Suppressor macrophage treated with lipopolysaccharide for 4 hours (primary cell): Measurements from ENCODE around the gene KIFC3.
"Not testable (repeated sequence)": the region's sequence is repeated elsewhere in the genome, so short reads cannot be mapped to it uniquely, and the experiment has no call there.

Source experiments
- DNase-seq: peaks from one replicate; pipeline ENCODE4 v3.0.0-alpha.2; 2020

Gene KIFC3

DNA sequence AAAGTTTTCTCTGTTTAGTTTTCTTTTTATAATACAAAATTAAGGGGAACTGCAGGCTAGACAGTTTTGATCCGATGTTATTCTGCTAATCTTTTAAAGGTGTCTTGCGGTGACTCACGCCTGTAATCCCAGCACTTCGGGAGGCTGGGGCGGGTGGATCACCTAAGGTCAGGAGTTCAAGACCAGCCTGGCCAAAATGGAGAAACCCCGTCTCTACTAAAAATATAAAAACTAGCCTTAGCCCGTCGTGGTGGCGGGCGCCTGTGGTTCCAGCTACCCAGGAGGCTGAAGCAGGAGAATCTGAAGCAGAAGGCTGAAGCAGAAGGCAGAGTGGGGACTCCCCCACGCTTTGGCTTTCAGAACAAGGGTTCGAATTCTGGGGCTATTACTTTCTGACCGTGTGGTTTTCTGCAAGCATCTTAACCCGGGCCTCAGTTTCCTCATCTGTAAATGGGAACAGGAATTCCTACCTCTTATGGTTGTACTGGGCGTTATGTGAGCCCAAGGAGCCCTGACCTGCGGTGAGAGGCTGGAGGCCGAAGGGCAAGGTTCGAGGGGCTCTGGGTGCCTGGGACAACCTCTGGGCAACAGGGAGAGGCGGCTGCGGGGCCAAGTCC is 67.9 kb downstream of the KIFC3 start:
- DNase-seq: no peak

DNA sequence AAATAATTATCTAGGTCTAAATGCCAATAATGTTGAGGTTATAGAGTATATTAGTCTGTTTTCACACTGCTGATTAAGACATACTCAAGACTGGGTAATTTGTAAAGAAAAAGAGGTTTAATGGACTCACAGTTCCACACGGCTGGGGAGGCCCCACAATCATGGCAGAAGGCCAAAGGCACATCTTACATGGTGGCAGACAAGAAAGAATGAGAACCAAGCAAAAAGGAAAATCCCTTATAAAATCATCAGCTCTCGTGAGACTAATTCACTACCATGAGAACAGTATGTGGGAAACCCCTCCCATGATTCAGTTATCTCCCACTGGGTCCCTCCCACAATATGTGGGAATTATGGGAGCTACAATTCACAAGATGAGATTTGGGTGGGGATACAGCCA is 69.6 kb downstream of the KIFC3 start:
- peak; percentile 15 for DNase-seq

DNA sequence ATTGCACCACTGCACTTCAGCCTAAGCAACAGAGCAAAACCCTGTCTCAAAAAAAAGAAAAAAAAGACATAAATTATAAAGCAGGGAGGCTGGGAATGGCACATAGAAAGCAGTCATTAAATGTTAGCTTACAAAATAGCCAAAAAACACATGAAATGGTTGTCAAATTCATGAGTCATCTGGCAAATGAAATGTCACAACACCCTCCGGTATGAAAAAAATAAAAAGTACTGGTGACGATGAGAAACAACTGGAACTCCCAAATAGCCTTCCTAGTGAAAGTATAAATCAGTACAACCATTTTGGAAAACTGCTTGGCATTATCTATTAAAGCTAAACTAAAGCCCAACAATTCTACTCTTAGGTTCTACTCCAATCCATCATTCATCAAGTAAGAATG is 70.3 kb downstream of the KIFC3 start:
- DNase-seq: peak; percentile 66

DNA sequence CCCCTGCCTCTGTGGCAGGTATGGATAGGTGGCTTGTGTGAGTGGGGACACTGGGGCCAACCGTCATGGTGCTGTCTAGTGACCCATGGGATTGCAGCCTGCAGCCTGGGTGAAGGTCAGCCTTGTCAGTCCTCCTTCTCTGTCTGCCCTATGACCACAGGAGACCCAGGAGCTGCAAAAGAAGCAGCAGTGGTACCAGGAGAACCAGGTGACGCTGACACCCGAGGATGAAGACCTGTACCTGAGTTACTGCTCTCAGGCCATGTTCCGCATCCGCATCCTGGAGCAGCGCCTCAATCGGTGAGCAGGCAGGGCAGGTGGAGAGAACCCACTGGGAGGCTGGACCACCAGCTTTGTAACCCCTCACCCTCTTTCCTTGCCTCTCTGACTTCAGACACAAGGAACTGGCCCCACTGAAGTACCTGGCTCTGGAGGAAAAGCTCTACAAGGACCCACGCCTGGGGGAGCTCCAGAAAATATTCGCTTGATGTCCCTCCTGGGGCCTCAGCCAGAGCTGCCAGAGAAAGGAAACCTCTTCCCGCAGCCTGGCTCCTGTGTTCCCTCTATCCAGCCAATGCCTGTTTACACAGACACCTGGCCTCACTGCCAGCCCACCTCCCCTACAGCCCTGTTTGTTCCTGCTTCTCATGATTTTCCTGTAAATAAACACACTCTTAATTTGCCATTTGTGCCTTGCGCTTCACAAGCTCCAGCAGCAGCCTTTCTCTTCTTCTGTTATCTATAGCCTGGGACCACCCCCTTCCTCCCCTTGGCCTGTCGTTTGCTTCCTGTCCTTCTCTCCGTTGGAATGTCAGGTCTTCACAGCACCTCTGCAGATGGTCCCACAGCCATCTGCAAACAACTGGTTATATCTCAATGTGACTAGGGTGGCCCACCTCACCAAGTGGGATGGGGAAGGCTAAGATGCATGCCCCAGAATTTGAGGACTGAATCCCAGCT is 71.2 kb downstream of the KIFC3 start:
- DNase-seq: no peak

DNA sequence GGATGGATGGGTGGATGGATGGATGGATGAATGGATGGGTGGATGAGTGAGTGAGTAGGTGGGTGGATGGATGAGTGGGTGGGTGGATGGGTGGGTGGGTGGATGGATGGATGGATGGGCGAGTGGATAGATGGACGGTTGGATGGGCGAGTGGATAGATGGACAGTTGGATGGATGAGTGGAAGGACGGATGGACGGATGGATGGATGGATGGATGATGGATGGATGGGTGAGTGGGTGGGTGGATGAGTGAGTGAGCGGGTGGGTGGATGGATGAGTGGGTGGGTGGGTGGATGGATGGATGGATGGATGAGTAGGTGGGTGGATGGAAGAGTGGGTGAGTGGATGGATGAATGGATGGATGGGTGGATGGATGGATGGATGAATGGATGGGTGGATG is 72.4 kb downstream of the KIFC3 start:
- DNase-seq: not testable (repeated sequence)

DNA sequence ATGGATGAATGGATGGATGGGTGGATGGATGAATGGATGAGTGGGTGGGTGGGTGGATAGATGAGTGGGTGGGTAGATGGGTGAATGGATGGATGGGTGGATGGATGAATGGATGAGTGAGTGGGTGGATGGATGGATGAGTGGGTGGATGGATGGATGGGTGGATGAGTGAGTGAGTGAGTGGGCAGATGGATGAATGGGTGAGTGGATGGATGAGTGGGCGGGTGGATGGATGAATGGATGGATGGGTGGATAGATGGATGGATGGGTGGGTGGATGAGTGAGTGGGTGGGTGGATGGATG is 73.2 kb downstream of the KIFC3 start:
- no peak for DNase-seq

DNA sequence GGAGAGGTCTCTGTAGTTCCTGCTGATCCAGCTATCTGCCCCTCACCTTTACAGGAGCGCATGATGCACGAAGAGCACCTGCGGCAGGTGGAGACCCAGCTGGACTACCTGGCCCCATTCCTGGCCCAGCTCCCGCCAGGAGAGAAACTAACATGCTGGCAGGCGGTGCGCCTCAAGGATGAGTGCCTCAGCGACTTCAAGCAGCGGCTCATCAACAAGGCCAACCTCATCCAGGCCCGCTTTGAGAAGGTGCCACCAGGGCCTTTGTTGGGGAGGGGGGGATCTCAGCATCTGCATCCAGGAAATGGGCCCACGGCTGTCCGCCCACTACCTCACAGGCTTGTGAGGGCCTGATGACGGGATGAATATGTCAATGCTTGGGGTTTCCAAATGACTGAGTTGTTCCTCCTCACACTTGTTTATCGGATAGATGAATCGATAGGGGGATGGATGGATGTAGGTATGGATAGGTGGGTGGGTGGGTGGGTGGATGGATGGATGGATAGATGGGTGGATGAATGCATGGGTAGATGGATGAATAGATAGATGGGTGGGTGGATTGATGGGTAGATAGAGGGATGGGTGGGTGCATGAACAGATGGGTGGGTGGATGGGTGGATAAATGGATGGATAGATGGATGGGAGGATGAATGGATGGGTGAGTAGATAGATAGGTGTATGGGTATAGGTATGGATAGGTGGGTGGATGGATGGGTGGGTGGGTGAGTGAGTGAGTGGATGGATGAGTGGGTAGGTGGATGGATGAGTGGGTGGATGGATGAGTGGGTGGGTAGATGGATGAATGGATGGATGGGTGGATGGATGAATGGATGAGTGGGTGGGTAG is 73.7 kb downstream of the KIFC3 start:
- no peak for DNase-seq

DNA sequence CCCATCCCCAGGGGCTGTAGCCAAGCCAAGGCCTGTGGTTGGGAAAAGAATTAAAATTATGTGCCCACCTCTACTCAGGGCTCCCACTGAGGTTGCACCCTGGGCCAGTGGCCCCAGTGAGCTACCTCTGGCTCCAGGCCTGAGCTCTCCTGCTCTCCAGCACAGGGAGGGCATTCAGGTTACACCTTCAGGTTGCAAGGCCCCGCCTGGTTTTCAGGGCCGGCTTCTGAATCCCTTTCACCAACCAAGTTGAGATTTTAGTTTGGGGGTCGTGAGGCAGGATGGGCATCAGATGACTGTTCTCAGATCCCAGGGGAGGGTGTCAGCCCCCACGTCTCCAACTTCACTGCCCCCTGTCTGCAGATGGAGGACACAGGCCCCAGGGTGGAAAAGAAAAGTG is 74.7 kb downstream of the KIFC3 start:
- DNase-seq: no peak

DNA sequence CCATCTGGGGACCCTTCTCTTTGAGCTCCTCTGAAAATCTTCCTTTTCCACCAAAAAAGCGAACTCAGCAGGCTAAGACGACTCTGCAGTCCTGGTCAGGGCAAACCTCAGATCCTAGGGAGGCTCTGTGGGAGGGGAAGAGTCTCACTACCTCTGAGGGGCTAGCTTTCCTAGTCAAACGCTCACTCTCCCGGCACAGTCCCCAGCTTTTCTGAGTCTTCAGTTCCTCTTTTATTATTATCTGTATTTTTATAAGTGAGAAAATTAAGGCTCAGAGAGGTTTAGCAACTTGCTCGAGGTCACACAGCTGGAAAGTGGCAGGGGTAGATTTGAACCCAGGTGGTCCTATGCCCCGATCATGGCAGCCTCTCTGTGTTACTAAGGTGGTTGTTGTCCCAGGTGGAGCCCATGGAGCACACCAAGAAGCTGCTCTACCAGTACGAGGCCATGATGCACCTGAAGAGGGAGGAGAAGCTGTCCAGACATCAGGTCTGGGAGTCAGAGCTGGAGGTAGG is 75.8 kb downstream of the KIFC3 start:
- DNase-seq: no peak

DNA sequence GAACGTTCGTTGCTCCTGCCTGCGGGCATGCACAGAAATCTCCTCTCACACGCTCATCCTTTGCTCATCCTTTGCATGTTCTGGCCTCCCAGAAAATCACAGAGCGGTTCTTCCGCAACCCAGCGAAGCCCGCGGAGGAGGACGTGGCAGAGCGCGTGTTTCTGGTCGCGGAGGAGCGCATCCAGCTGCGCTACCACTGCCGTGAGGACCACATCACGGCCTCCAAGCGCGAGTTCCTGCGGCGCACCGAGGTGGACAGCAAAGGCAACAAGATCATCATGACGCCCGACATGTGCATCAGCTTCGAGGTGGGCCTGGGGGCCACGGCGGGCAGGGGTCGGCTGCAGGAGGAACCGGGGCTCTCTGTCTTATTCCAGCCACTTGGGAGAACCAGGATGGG is 76.3 kb downstream of the KIFC3 start:
- DNase-seq: no peak

DNA sequence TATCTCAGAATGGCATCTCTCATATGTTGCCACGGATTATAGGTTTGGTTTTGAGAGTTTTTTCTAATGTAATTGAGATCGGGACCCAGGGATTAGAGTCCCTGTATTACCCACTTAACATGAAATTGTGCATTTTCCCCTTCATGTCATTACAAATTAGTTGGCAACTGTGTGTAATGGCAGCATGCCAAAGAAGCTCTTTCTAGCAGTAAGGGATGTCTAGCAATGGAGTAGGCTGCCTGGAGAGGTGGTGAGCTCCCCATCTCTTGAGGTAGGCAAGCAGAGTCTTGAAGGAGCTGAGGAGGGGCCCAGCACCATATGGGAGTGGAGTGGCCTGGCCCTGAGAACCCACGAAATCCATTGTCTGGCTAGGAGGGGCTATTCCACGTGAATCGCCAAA is 76.7 kb downstream of the KIFC3 start:
- DNase-seq: no peak

DNA sequence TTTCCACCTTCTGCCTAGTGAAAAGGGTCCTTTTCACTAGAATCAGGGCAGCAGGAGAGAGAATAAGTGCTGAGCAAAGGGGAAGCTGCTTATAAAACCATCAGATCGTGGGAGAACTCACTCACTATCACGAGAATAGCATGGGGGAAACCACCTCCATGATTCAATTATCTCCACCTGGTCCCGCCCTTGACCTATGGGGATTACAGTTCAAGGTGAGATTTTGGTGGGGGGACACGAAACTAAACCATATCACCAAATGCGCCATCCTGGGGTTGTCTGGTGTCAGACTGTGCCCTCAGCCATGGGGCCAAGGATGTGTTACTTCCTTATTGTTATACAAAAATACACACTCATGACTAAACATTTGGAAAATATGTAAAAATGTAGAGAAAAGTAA is 77.1 kb downstream of the KIFC3 start:
- DNase-seq: peak; percentile 6

DNA sequence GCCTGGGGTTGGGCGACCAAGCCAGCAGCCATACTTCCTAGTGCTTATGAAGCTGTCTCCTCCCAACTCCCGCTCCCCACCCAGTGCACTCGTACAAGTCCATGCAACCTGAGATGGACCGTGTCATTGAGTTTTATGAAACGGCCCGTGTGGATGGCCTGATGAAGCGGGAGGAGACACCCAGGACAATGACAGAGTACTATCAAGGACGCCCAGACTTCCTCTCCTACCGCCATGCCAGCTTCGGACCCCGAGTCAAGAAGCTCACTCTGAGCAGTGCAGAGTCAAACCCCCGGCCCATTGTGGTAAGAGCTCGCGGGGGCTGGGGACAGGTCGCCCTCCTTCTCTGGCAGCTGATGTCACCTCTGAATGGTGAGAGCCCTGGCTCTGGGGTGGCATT is 77.8 kb downstream of the KIFC3 start:
- no peak for DNase-seq

DNA sequence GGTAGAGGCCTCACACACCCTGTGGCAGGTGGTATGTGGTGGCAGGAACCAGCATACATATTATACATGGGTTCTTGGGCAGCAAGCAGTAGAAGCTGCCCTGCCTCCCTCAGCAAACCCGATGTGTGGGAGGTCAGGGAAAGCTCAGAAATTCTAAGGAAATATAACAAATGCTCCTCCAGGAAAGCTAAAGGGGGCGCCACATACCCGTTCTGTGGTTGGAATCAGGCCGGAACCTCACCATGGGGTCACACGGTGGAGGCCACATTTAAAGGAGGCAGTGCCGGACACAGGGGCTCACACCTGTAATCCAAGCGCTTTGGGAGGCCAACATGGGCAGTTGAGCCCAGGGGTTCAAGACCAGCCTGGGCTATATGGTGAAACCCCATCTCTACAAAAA is 79.1 kb downstream of the KIFC3 start:
- DNase-seq: peak; percentile 13

DNA sequence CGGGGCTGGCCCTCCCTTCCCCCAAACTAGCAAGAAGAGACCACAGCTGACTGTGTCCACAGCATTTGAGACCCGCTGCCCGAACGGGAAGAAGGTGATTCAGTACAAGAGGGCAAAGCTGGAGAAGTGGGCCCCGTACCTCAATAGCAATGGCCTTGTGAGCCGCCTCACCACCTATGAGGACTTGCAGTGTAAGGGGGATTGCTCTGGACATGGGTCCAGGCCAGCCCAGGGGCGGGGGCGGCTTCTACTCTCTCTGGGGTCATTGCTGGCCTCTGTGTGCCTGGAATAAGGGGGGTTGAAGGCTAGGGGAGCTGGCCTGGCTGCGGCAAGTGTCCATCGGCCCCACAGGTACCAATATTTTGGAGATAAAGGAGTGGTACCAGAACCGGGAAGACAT is 79.6 kb downstream of the KIFC3 start:
- DNase-seq: no peak

DNA sequence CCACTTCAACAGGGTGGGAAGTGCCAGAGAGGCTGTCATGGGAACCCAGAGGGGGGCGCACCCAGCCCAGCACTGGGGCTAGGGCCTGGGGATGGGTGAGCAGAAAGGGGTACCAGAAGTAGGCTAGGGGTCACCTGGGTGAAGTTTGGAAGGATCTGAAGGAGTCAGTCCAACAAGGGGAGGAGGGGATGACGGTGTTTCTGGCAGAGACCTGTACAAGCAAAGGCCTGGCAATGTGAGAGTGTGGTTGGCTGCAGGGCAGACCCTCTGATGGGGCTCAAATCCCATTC is 80.1 kb downstream of the KIFC3 start:
- no peak for DNase-seq

DNA sequence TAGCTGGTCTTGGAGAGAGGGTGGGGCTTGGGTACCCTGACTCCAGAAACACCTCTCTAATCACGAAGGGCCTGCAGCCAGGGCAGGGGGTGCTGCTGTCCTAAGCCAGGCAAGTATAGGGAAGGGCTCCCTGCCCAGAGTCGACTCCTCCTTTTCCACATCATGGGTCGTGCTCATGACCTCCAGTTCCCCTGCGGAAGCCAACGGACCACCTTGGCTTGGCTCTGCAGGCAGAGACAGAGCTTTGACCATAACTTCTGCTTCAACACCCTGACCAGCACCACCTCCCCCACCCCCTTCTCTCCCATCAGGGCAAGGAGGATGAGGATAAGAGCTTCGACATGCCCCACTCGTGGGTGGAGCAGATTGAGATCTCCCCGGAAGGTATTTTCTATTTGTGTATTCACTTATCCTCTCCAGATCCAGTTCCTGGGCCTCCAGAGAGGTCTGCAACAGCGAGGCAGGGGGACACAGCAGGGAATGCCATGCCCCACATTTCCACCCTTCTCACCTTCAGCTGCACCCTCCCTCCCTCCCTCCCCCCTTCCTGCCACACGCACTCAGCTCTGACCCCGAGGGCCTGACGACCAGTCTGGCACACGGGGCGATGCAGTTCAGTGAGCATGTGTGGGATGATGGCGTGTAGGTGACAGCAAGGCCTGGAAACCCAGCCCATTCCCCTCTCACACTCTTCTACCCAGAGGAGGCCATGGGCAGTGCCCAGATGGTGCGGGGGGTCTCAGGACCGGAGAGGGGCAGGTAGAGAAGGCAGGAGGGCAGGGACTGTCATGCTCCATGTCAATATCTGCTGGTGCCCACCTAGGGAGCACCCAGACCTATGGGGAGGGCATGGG is 80.7 kb downstream of the KIFC3 start:
- DNase-seq: no peak

DNA sequence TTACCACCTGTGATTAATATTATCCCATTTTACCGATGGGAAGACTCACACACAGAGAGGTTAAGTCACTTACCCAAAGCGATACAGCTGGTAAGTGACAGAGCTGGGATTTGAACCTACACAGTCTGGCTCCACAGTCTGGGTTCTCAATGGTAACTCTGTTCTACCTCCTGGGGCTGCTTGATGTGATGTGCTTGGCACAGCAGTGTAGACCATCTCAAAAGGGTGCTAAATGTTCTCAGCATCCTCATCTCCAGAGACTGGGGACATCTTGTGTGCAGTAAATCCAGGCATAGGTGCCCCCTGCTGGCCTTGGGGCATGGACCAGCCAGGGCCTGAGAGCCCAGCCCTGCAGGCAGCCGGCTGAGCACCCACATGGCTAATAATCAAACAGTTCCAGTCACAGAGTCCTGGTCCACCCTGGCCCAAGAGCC is 82.1 kb downstream of the KIFC3 start:
- DNase-seq: peak; percentile 74

DNA sequence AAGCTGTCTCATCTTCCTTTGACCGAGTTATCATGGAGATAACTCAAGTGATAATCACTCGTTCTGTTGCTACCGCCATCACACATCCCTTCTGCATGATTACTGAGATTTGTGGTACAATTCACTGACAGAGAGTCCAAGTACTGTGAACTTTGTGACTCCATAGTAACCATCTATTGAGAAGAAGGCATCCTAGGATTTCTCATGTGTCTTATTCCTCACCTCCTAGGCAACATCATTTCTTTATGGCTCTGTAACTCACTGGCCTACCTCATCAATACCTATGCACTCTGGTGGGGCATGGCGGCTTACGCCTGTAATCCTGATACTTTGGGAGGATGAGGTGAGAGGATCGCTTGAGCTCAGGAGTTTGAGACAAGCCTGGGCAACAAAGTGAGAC is 88.2 kb downstream of the KIFC3 start:
- no peak for DNase-seq

DNA sequence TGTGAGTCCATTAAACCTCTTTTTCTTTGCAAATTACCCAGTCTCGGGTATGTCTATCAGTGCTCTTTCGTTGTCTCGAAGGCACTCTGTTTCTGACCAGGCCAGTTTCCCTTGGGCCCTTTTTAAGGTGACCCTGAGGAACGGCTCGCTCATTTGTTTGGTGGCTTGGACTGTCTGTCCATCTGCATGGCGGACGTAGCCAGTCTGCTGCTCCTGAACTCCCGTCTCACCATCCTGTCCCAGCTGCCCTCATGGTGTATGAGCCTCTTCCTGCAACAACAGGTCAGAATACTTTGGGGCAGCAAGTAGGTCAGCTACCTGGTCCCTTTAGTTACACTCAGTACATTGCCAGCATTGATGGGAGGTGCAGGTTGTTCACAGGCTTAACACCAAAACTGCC is 88.7 kb downstream of the KIFC3 start:
- no peak for DNase-seq

DNA sequence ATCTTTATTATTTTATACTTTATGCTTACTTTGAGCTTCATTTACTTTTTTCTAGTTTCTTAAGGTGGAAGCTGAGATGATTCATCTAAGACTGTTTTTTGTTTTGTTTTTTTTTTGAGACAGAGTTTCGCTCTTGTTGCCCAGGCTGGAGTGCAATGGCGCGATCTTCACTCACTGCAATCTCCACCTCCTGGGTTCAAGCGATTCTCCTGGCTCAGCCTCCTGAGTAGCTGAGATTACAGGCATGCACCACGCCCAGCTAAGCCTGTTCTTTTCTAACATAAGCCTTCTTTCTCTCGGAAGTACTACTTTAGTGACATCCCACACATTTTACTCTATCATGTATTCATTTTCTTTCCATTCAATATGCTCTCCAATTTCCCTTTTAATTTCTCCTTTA is 89.7 kb downstream of the KIFC3 start:
- DNase-seq: not testable (repeated sequence)

DNA sequence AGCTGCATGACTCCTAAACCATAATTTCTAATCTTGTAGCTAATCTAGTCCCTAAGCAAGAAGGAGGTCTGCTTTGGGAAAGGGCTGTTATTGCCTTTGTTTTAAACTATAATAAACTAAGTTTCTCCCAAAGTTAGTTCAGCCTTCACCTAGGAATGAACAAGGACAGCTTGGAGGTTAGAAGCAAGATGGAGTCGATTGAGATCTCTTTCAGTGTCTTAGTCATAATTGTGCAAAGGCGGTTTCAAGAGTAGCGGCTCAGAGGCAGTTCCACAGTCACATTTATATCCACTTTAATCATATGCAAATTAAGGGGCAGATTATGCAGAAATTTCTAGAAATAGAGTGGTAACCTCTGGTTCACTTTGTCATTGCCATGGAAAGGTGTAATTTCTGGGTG is 90.3 kb downstream of the KIFC3 start:
- DNase-seq: no peak

DNA sequence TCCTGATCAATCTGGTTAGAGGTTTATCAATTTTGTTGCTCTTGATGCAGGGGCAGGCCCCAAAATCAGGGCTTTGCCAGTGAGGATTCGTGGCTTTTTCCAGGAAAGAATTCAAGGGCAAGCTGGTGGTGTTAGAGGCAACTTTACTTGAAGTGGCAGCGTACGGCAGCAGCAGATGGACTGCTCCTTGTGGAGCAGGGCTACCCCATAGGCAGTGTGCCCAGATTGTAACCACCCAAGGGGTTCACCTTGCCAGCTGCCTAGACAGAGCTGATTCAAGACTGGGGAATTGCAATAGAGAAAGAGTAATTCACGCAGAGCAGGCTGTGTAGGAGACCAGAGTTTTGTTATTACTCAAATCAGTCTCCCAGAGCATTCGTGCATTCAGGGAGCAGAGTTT is 90.9 kb downstream of the KIFC3 start:
- DNase-seq: no peak
